ENCODE data around the gene COPB2. TPM values are rescaled to one million over a fixed set of nuclear protein-coding genes. Genes with fewer than 3 reads are reported as not detected.

Gene COPB2
- total RNA-seq, 4 donors from 2014 or later = 69.7 to 103 (median 87.2) TPM

DNA sequence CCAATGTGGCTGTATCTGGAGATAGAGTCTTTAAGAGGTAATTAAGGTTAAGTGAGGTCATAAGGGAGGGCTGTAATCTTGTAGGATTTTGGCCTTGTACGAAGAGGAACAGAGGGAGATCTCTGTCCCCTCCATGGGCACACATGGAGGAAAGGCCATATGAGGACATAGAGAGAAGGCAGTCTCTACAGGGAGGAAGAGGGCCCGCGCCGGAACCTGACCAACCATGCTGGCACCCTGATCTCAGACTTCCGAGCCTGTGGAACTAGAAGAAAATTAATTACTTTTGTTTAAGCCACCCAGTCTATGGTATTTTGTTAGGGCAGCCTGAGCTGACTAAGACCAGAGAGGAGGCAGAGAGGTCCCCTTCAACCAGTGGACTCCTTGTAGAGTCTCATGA, 63.3 kb downstream of the COPB2 start:
- H3K4me3 ChIP-seq = no peak overlapping the region
- no peak for DNase-seq
- H3K27me3 ChIP-seq = no peaks in the 10 kb centered on the region
- H3K36me3 ChIP-seq = no peaks in the 10 kb centered on the region
- peaks cover 0 to 8% (median 3%) of the 10 kb centered on the region in 4 donors for H3K4me1 ChIP-seq
- H3K27ac ChIP-seq = no peak overlapping the region
- TF ChIP-seq, protein P1, sequence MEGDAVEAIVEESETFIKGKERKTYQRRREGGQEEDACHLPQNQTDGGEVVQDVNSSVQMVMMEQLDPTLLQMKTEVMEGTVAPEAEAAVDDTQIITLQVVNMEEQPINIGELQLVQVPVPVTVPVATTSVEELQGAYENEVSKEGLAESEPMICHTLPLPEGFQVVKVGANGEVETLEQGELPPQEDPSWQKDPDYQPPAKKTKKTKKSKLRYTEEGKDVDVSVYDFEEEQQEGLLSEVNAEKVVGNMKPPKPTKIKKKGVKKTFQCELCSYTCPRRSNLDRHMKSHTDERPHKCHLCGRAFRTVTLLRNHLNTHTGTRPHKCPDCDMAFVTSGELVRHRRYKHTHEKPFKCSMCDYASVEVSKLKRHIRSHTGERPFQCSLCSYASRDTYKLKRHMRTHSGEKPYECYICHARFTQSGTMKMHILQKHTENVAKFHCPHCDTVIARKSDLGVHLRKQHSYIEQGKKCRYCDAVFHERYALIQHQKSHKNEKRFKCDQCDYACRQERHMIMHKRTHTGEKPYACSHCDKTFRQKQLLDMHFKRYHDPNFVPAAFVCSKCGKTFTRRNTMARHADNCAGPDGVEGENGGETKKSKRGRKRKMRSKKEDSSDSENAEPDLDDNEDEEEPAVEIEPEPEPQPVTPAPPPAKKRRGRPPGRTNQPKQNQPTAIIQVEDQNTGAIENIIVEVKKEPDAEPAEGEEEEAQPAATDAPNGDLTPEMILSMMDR (IDR thresholded peaks at IDR 0.05) = no peak
- TF ChIP-seq POLR2A (IDR thresholded peaks at IDR 0.05) = no peak
- H3K9me3 ChIP-seq = no peaks in the 10 kb centered on the region

DNA sequence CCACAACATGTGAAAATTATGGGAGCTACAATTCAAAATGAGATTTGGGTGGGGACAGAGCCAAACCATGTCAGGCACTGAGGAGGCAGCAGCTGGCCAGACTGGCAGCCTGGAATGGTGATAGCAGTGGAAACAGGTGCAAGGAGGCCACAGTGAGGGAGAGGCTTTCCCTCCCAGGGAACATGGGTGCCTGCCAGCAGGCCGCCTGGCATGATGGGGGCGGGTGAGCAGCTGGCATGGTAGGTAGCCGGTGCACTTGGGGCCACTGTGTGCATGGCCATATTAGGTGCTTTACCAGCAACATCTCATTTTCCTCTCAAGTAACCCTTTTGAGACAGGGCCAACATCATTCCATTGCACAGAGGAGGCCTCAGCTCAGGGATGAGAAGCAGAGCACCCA, 63.9 kb downstream of the COPB2 start:
- no peak for DNase-seq
- H3K4me1 ChIP-seq = peaks cover 0 to 8% (median 3%) of the 10 kb centered on the region in 4 donors
- TF ChIP-seq, protein P1 (IDR thresholded peaks at IDR 0.05) = no peak
- TF ChIP-seq POLR2A (IDR thresholded peaks at IDR 0.05) = no peak
- no peaks in the 10 kb centered on the region for H3K36me3 ChIP-seq
- H3K27me3 ChIP-seq = no peaks in the 10 kb centered on the region
- no peaks in the 10 kb centered on the region for H3K9me3 ChIP-seq
- H3K4me3 ChIP-seq = no peak overlapping the region
- H3K27ac ChIP-seq = no peak overlapping the region

DNA sequence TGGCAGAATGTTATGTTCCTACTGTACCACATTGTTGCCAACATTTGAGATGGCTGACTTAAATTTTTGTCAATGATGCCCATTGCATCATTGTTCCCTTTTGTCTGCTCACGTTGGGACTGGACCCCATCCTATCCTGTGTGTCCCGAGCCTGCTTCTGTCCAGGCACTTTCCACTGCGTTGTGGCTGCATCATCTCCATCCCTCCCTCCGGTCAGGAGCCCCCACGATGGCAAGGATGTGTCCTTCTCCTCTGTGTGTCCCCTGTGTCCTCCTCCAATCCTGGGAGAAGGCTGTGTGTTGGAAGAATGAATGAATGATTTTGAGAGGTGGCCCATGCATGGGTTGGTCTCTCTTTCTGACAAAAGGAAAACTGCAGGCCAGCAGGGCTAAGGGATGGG, 65.0 kb downstream of the COPB2 start:
- Histone ChIP-seq H3K4me3 (no peak overlapping the region), H3K9me3 (no peaks in the 10 kb centered on the region), H3K4me1 (peaks cover 0 to 7% (median 3%) of the 10 kb centered on the region in 4 donors), H3K36me3 (no peaks in the 10 kb centered on the region), H3K27ac (no peak overlapping the region), H3K27me3 (no peaks in the 10 kb centered on the region)
- TF ChIP-seq, protein P1 (IDR thresholded peaks at IDR 0.05) = no peak
- no peak for TF ChIP-seq POLR2A (IDR thresholded peaks at IDR 0.05)
- DNase-seq = no peak

DNA sequence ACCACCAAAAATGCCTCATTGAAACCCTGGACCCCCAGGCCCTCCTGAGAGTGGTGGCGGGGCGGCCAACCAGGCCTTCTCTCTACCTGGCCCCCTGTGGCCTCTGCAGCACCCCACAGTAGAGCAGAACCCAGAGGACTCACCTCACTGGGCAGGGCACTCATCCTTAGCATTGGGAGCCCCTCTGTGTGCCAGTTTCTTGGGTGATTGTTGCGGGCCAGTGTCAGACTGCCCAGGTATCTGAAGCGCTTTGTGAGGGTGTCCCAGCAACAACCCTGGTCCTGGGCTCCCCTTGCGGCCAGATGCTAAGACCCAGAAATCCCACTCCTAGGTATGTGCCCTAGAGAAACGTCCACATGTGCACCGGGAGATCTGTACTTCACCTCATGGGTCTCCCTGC, 66.3 kb downstream of the COPB2 start:
- TF ChIP-seq, protein P1 (IDR thresholded peaks at IDR 0.05) = no peak
- no peak for TF ChIP-seq POLR2A (IDR thresholded peaks at IDR 0.05)
- Histone ChIP-seq H3K4me1 (no peaks in the 10 kb centered on the region), H3K9me3 (no peaks in the 10 kb centered on the region), H3K27me3 (no peaks in the 10 kb centered on the region), H3K36me3 (no peaks in the 10 kb centered on the region), H3K27ac (no peak overlapping the region), H3K4me3 (no peak overlapping the region)
- no peak for DNase-seq

- no peak for TF ChIP-seq POLR2A (IDR thresholded peaks at IDR 0.05)
- TF ChIP-seq, protein P1 (IDR thresholded peaks at IDR 0.05) = no peak
- Histone ChIP-seq H3K27ac (no peak overlapping the region), H3K36me3 (no peaks in the 10 kb centered on the region), H3K9me3 (no peaks in the 10 kb centered on the region), H3K4me1 (no peaks in the 10 kb centered on the region), H3K27me3 (no peaks in the 10 kb centered on the region), H3K4me3 (no peak overlapping the region)
- no peak for DNase-seq
These were observed 67.1 kb downstream of the COPB2 start for GRCh38 chr3:139322346-139322745.
